Activated naive CD8-positive, alpha-beta T cell treated with anti-CD3 and anti-CD28 coated beads for 36 hours (primary cell): ENCODE data around the gene DUSP15. TPM values are rescaled to one million over a fixed set of nuclear protein-coding genes. Genes with fewer than 3 reads are reported as not detected.

Experiments used
- DNase-seq: peaks from one replicate; pipeline ENCODE4 v3.0.0; 2021
- H3K27ac Mint-ChIP-seq: one replicate; pipeline ENCODE4 v1.8.0; 2022; ENCODE audit warnings: mild to moderate bottlenecking, moderate library complexity, mixed read lengths
- H3K27me3 Mint-ChIP-seq: one replicate; pipeline ENCODE4 v1.8.0; 2022; ENCODE audit warnings: mild to moderate bottlenecking, mixed read lengths
- H3K36me3 Mint-ChIP-seq: one replicate; pipeline ENCODE4 v1.8.0; 2021; ENCODE audit warnings: mild to moderate bottlenecking, mixed read lengths
- H3K4me1 Mint-ChIP-seq: one replicate; pipeline ENCODE4 v1.8.0; 2021; ENCODE audit warnings: mixed read lengths
- H3K4me3 Mint-ChIP-seq: one replicate; pipeline ENCODE4 v1.8.0; 2022; ENCODE audit warnings: mild to moderate bottlenecking, moderate library complexity, mixed read lengths
- H3K9me3 Mint-ChIP-seq: one replicate; pipeline ENCODE4 v1.8.0; 2022; ENCODE audit warnings: mixed read lengths
- total RNA-seq, 2 experiments: library from RNA; stranded (reverse); gene quantifications; one replicate each; pipeline ENCODE4 v1.2.3, GENCODE V29; 2021

The DUSP15 gene
- total RNA-seq, 2 experiments from 2014 or later, result not detected

DNA sequence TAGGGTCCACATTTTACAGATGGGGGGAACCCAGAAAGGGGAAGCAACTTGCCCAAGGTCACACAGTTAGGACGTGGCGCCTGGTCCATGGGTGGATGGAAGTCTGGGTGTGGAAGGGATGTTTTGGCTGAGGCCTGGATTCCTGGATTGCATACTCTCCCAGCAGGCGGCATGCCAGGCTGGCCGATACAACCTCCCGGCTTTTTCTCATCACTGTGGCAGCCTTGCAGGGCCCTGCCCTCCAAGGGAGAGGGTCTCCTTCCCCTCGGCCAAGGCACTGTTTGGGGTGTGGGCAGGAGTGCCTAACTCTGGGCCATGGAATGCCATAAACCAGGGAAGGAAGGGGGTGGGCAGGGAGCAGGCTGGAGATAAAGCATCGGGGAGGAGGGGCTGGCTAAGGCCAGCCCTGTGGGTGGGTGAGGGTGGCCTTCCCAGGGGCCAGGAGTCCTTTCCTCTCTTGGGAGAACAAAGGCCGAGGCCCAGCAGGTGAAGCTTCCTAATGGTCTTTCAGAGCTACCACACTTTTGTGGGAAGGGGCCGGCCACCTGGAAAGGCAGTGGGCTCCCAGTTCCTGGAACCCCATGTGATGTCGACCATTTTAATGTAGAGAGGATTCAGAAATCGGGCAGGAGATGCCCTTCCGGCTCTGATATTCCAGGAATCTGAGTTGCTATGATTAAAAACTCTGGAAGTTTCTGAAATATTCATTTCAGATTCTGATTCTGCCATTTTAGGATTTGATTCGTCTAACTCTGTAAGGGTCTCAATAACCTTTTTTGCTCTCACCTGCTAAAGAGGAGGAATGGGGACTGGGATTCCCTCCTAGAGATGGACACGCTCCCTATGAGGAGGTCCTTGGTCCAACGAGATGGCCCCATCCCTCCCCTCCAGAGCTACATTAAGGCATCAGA is 29.2 kb downstream of the DUSP15 start:
- no peak for DNase-seq

DNA sequence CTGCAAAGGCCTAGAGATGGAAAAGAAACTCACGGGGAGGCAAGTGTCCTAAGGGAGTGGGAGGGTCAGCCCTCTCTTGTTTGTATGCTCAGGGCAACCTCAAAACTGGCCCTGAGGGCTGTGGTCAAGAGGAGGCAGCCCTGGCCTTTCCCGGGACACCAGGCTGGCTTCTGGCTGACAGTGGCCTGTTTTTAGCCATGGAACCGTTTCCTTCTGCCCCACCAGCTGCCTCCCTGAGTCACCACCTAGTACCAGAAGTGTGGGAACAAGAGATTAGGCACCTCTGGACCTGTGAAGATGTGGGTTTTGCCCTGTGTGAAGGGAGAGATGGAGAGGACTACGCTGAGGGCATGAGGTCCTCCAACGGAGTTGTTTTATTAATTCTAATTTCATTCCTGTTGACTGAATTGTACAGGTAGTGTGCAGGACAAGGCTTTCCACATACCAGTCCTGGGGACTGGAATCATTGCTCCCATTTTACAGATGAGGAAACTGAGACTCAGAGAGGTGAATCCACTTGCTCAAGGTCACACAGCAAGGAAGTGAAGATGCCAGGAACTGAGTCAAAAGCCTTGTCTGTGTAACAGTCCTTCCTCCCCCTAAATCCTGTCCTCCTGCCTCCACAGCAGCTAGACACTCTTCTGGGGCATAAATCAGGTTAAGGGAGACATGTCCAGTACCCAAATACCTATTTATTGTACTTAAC is 30.4 kb downstream of the DUSP15 start:
- Mint-ChIP-seq H3K4me3 (no peak overlapping the region), H3K36me3 (no peaks in the 10 kb centered on the region), H3K4me1 (peaks cover 8% of the 10 kb centered on the region), H3K27ac (no peak overlapping the region), H3K27me3 (no peaks in the 10 kb centered on the region), H3K9me3 (no peaks in the 10 kb centered on the region)
- DNase-seq, result no peak

More for the DNA sequence above, 29.2 kb downstream of the DUSP15 start:
- no peaks in the 10 kb centered on the region for H3K36me3 Mint-ChIP-seq
- no peak overlapping the region for H3K4me3 Mint-ChIP-seq
- H3K27ac Mint-ChIP-seq, result no peak overlapping the region
- H3K9me3 Mint-ChIP-seq, result no peaks in the 10 kb centered on the region
- no peaks in the 10 kb centered on the region for H3K27me3 Mint-ChIP-seq
- peaks cover 3% of the 10 kb centered on the region for H3K4me1 Mint-ChIP-seq

DNA sequence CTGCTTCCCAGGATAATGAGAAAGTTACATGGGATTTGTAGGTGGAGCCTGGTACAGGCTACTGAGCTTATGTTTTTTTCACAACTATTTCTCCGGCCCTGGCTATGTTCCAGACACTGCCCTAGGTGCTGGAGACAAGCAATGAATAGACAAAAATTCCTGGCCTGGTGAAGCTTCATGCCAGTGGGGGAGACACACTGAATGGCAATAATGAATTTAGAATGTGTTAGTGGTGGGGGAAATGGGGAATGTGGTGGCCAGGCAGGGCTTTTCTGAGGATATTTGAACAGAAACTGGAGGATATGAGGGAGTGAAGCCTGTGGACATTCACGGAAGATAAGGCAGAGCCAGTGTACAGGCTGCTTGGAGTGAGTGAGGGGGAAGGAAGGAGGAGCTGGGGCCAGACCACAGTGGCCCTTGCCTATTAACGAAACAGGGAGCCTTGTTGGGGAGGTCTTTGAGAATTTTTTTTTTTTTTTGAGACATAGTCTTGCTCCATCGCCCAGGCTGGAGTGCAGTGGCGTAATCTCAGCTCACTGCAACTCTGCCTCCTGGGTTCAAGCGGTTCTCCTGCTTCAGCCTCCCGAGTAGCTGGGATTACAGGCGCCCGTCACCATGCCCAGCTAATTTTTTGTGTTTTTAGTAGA is 31.6 kb downstream of the DUSP15 start:
- Mint-ChIP-seq H3K27me3 (no peaks in the 10 kb centered on the region), H3K4me1 (peaks cover 8% of the 10 kb centered on the region), H3K36me3 (no peaks in the 10 kb centered on the region), H3K9me3 (no peaks in the 10 kb centered on the region), H3K27ac (no peak overlapping the region), H3K4me3 (no peak overlapping the region)
- DNase-seq, result no peak

DNA sequence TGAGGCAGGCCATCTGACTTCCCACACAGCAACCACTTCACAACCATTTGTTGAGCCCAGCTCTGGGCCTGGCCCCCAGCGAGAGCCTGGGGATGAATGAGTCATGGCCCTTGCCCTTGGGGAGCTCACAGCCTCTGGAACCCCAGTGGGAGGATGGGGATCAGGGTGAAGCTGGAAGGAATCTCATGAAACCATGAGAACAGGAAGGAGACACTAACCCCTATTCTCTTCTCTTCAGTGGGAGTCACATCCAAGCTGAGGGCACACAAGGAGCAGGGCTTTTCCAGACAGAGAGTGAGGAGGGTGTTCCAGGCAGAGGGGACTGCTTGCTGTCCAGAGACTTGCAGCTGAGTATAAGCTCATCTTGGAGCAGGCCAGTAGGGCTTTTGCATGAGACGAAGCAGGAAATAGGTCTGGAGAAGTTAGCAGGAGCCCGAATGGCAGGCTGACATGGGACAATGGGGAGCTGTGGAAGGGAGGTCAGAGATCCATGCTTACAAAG is 32.4 kb downstream of the DUSP15 start:
- no peak for DNase-seq
- Mint-ChIP-seq H3K4me3 (no peak overlapping the region), H3K9me3 (no peaks in the 10 kb centered on the region), H3K27ac (no peak overlapping the region), H3K36me3 (no peaks in the 10 kb centered on the region), H3K4me1 (peaks cover 8% of the 10 kb centered on the region), H3K27me3 (no peaks in the 10 kb centered on the region)

DNA sequence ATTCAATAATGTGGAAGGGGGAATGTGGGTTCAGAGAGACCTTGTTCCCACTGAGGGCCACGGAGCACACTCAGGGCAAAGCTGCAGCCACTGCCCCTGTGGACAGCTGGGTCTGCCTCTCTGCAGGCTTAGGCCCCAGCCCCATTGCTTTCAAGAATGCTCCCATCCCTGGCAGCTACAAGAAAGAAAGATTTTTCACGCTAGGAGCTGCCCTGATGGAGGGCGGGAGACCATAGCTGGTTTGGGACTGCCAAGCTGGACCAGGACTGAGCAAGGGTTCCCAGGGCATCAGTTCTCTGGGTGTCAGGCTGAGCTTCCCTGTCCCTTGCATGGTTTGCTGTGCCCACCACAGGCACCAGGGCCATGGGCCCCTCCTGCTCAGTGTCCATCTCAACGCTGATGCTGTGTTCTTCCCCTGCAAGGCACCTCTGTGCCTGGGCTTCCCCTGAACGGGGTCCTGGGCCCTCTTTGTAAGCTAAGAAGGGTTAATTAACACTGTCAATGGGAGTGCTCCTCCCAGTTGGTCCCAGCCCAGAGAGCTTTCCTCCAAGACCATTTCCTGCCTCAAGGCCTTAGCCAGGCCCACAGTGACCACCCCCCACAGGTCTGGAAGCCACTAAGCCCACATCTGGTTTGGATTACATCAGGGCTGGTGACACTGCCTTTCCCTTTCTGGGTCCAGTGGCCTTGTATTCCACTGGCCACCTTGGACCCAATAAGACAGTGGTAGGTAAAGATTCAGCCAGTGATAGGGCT is 33.3 kb downstream of the DUSP15 start:
- H3K27me3 Mint-ChIP-seq, result no peaks in the 10 kb centered on the region
- no peak overlapping the region for H3K4me3 Mint-ChIP-seq
- no peaks in the 10 kb centered on the region for H3K36me3 Mint-ChIP-seq
- H3K27ac Mint-ChIP-seq, result no peak overlapping the region
- peaks cover 8% of the 10 kb centered on the region for H3K4me1 Mint-ChIP-seq
- no peak for DNase-seq
- H3K9me3 Mint-ChIP-seq, result no peaks in the 10 kb centered on the region

DNA sequence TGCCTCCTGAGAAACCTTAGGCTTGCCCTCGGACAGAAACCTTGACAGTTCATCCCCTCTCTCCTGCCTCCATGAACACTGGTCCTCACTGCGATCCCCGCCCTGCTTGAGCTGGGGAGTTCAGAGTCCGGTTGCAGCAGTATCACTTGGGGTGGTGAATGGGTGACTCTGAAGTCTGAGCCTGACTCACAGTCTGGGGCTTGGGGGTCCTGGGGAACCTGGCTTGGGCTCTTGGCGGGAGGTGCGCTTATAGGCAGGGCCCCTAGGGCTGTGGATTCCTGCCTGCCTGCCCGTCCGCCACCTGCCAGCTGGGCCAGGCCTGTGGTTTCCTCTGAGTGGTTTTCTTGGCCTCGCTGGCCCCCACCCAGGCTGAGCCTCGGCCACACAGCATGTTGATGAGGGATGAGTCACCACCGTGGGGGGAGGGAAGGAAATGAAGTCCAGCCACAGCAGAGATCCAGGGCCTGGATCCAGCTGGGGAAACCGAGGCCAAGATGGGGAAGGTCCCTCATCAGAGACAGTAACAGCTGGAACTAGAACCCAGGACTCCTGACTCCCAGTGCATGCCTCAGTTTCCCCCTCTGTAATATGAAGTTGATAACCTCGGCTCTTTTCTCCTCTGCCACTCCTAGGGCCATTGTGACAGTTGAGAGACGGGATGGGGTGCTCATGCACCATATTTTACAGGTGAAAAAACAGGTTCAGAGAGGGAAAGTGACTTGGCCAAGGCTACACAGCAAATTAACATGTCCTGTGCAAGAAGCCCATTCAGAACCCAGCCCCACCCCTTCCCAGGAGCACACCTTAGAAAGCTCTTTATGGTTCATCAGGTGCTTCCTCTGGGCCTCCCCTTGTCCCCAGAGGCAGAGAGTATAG is 34.1 kb downstream of the DUSP15 start:
- DNase-seq, result peak; percentile 24
- no peak overlapping the region for H3K4me3 Mint-ChIP-seq
- peaks cover 8% of the 10 kb centered on the region for H3K4me1 Mint-ChIP-seq
- H3K27me3 Mint-ChIP-seq, result no peaks in the 10 kb centered on the region
- no peak overlapping the region for H3K27ac Mint-ChIP-seq
- H3K9me3 Mint-ChIP-seq, result no peaks in the 10 kb centered on the region
- H3K36me3 Mint-ChIP-seq, result no peaks in the 10 kb centered on the region

DNA sequence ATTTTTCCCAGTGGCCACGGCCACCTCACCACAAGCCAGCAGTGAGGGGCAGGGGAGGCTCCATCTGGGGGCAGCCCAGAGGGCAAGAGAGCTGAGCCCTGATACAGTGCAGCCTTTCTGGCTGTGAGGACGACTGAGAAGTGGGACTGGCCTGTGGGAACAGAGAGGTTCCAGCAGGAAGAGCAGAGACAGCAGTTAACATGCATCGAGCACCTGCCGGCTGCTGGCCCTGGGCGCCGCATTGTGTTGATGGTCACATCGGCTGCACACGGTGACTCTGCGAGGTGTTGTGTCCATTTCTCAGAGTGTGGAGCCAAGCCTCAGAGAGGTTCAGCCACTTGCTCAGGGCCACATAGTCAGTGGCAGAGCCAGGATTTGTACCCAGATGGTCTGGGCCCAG is 34.8 kb downstream of the DUSP15 start:
- Mint-ChIP-seq H3K27me3 (no peaks in the 10 kb centered on the region), H3K4me1 (peaks cover 8% of the 10 kb centered on the region), H3K36me3 (no peaks in the 10 kb centered on the region), H3K9me3 (no peaks in the 10 kb centered on the region), H3K27ac (no peak overlapping the region), H3K4me3 (no peak overlapping the region)
- DNase-seq, result no peak

DNA sequence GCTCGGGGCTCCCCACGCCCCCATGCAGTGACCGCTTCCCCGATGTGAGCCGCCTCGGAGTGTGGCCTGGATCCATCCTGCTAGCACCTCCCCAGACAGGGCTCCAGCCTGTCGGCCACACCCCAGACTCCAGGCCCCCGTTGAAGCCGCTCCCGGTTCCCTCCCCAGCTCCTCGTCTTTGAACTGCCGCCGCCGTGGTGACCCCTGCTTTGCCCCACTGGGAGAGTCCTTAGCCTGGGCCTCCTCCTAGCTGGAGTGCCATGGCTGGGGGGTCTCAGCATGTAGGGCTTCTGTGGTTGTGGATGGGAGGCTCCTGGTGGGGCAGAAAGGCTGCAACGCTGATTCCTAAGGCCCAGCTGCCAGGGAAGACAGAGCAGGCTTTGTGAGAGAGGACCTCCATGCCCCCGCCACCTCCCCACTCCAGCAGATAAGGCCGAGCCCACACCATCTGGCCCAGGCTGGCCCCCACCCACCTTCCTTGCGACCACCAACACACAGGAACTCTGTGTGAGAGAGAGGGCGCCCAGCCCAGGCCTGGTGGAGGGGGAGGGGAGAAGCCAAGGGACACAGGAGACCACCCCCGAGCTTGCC is 36.3 kb downstream of the DUSP15 start:
- no peaks in the 10 kb centered on the region for H3K36me3 Mint-ChIP-seq

DNA sequence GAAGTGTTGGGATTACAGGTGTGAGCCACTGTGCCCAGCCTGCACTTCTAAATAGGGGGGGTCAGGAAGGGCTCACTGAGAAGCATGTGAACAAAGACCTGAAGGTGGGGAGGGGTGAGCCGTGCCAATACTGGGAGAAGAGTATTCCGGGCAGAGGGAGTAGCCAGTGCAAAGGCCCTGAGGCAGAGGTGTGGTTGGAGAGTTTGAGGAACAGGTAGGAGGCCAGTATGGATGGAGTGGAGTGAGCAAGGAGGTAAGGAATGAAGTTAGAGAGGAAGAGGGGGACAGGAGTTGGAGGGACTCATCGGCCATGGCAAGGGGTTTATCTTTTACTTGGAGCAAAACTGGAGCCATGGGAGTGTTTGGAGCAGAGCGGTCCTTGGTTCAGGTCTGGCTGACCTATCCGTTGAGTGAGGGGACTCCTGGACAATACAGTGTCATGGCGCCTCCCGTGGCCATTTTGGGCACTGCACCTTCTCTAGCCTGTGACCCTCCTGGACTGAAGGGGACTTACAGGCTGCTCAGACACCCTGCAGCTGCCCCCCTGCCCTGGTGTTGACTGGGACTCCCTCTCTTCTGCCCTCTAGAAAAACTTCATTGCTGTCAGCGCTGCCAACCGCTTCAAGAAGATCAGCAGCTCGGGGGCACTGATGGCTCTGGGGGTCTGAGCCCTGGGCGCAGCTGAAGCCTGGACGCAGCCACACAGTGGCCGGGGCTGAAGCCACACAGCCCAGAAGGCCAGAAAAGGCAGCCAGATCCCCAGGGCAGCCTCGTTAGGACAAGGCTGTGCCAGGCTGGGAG is 37.0 kb downstream of the DUSP15 start:
- Mint-ChIP-seq H3K4me3 (no peak overlapping the region), H3K9me3 (no peaks in the 10 kb centered on the region), H3K27ac (no peak overlapping the region), H3K4me1 (peaks cover 8% of the 10 kb centered on the region), H3K36me3 (no peaks in the 10 kb centered on the region), H3K27me3 (no peaks in the 10 kb centered on the region)
- DNase-seq, result peak; percentile 55

More for the DNA sequence above, 36.3 kb downstream of the DUSP15 start:
- no peak for DNase-seq
- no peaks in the 10 kb centered on the region for H3K27me3 Mint-ChIP-seq
- peaks cover 8% of the 10 kb centered on the region for H3K4me1 Mint-ChIP-seq
- no peak overlapping the region for H3K4me3 Mint-ChIP-seq
- H3K9me3 Mint-ChIP-seq, result no peaks in the 10 kb centered on the region
- no peak overlapping the region for H3K27ac Mint-ChIP-seq

DNA sequence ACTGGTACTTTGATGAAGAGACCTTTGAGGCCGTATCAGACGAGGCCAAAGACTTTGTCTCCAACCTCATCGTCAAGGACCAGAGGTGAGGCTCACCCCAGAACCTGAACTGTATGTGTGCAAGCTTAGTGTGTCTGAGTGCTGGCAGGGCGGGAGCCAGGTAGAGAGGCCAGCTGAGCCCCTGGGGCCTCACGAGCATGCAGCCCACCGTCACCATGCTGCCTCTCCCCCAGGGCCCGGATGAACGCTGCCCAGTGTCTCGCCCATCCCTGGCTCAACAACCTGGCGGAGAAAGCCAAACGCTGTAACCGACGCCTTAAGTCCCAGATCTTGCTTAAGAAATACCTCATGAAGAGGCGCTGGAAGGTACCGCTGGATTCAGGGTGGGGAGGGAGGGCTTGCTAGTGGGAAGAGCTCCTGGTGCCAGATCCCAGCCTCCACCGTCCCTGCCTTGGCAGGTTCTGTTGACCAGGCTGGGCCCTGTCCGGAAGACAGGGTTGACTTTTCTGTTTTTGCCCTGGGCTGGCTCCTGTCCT is 38.5 kb downstream of the DUSP15 start:
- H3K27ac Mint-ChIP-seq, result no peak overlapping the region
- no peaks in the 10 kb centered on the region for H3K36me3 Mint-ChIP-seq
- no peak overlapping the region for H3K4me3 Mint-ChIP-seq
- no peaks in the 10 kb centered on the region for H3K9me3 Mint-ChIP-seq
- no peaks in the 10 kb centered on the region for H3K27me3 Mint-ChIP-seq
- no peak for DNase-seq
- H3K4me1 Mint-ChIP-seq, result peaks cover 8% of the 10 kb centered on the region

DNA sequence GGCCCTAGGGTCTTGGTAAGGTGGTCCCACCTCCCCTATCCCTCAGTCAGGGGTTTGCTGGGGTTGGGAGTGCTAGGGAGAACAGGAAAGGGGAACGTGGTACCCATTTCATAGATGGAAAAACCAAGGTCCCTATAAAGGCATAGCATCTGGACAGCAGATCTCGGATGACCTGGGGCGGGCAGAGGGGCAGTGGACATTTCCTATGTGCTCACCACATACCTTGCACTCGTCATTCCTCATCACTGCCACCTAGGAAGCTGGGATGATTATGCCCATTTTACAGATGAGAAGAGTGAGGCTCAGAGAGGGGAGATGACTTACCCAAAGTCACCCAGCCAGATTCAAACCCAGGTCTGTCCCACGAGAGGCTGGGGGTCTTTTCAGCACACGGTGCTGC is 39.1 kb downstream of the DUSP15 start:
- Mint-ChIP-seq H3K4me1 (peaks cover 5% of the 10 kb centered on the region), H3K27ac (no peak overlapping the region), H3K36me3 (no peaks in the 10 kb centered on the region), H3K9me3 (no peaks in the 10 kb centered on the region), H3K4me3 (no peak overlapping the region), H3K27me3 (no peaks in the 10 kb centered on the region)
- no peak for DNase-seq

DNA sequence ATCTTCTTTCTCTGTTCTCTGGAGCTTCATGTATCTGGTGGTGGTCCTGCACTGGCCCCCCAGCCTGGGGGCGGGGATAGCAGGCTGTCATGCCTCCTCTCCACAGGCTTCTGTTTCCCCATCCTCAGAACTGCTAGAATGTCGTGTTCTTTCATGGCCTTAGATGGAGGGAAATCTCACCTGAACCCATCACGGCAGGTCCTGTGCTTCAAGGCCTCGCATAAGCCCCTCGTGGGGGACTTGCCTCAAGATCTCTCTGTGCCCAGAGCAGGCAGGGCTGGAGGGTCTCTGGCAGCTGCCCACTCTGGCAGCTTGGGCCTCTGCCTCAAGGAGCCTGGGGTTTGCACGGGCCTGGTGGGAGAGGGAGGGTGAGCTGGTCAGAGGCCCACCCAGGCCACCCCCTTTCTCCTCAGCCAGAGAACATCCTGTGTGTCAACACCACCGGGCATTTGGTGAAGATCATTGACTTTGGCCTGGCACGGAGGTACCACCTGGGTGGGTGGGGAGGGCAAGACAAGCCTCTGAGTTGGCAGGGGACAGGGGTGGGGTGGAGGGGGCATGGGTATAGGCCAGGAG is 39.8 kb downstream of the DUSP15 start:
- no peaks in the 10 kb centered on the region for H3K27me3 Mint-ChIP-seq
- H3K9me3 Mint-ChIP-seq, result no peaks in the 10 kb centered on the region
- no peaks in the 10 kb centered on the region for H3K4me1 Mint-ChIP-seq
- DNase-seq, result no peak
- no peak overlapping the region for H3K27ac Mint-ChIP-seq
- H3K36me3 Mint-ChIP-seq, result no peaks in the 10 kb centered on the region
- H3K4me3 Mint-ChIP-seq, result no peak overlapping the region
